Stimulated activated CD4-positive, alpha-beta T cell treated with anti-CD3 and anti-CD28 coated beads, Interleukin-15, amount 100 ng/mL, for 24 hours (primary cell): ENCODE measurements around the gene ZNF174.
A peak's percentile ranks its signal among the peaks of the same experiment; 100 is the strongest.

ENCODE experiments used
- DNase-seq: peaks from one replicate; pipeline ENCODE4 v3.0.0-alpha.2; 2020

Gene ZNF174

GRCh38 chr16:3400779-3401688, at the start of gene ZNF174, which contains the start of gene ZSCAN32:
TSS of gene ZNF174 (plus strand) at chr16:3401215. CDS start at chr16:3402005, 790 bp downstream.
TSS of gene ZSCAN32 (minus strand) at chr16:3401004. CDS start at chr16:3397557, 3,447 bp downstream.
- peak; percentile 99 for DNase-seq

GRCh38 chr16:3355589-3355988, 45.4 kb upstream of the ZNF174 start, which contains the start of gene OR2C1:
TSS of gene OR2C1 (plus strand) at chr16:3355889. CDS start at chr16:3355941, 52 bp downstream.
- no peak for DNase-seq

- DNase-seq, result no peak
Measured at GRCh38 chr16:3356118-3356517, 44.9 kb upstream of the ZNF174 start.

GRCh38 chr16:3358871-3359270, 42.1 kb upstream of the ZNF174 start:
- DNase-seq, result no peak

- no peak for DNase-seq
Measured at GRCh38 chr16:3362931-3363330, 38.1 kb upstream of the ZNF174 start.

GRCh38 chr16:3363793-3364192, 37.2 kb upstream of the ZNF174 start:
- DNase-seq, result no peak

- DNase-seq, result peak; percentile 91
Measured at GRCh38 chr16:3364774-3365427, 36.1 kb upstream of the ZNF174 start.

- no peak for DNase-seq
Measured at GRCh38 chr16:3369073-3369472, 31.9 kb upstream of the ZNF174 start.

- no peak for DNase-seq
Measured at GRCh38 chr16:3375680-3376079, 25.3 kb upstream of the ZNF174 start.

- DNase-seq, result no peak
Measured at GRCh38 chr16:3377917-3378316, 23.1 kb upstream of the ZNF174 start.

- DNase-seq, result no peak
Measured at GRCh38 chr16:3383045-3383448, 18.0 kb upstream of the ZNF174 start.

GRCh38 chr16:3388325-3388724, 12.7 kb upstream of the ZNF174 start:
- DNase-seq, result no peak

GRCh38 chr16:3389663-3390338, 11.2 kb upstream of the ZNF174 start:
- no peak for DNase-seq

- no peak for DNase-seq
Measured at GRCh38 chr16:3400446-3400778, 603 bp upstream of the ZNF174 start.

GRCh38 chr16:3401719-3402397, 843 bp downstream of the ZNF174 start:
- DNase-seq, result peak; percentile 6

- no peak for DNase-seq
Measured at GRCh38 chr16:3408561-3409197, 7.7 kb downstream of the ZNF174 start.

GRCh38 chr16:3413730-3414379, 12.8 kb downstream of the ZNF174 start:
- no peak for DNase-seq

- DNase-seq, result peak; percentile 80
Measured at GRCh38 chr16:3431779-3432219, 30.8 kb downstream of the ZNF174 start.

GRCh38 chr16:3434373-3434772, 33.4 kb downstream of the ZNF174 start:
- DNase-seq, result no peak

GRCh38 chr16:3439637-3440036, 38.6 kb downstream of the ZNF174 start:
- DNase-seq, result no peak
